Fibroblast of pulmonary artery (primary cell): ENCODE data around the gene NOS1AP.
A peak's percentile ranks its signal among the peaks of the same experiment; 100 is the strongest.

Experiments
- DNase-seq: peaks from one replicate; pipeline ENCODE4 v3.0.0-alpha.2; 2010; ENCODE audit warnings: low read depth
- H3K4me3 ChIP-seq: replicated peaks from 2 replicates; pipeline ENCODE4 v1.5.1; 2011; ENCODE audit warnings: low read depth, mild to moderate bottlenecking, control low read depth, low read length, moderate library complexity
- TF ChIP-seq, protein P1 (sequence below): IDR thresholded peaks from 2 replicates; pipeline ENCODE4 v1.5.1; 2011; ENCODE audit warnings: mild to moderate bottlenecking, control low read depth, low read length, inconsistent platforms; ENCODE audit errors: missing control alignments

Gene NOS1AP

DNA sequence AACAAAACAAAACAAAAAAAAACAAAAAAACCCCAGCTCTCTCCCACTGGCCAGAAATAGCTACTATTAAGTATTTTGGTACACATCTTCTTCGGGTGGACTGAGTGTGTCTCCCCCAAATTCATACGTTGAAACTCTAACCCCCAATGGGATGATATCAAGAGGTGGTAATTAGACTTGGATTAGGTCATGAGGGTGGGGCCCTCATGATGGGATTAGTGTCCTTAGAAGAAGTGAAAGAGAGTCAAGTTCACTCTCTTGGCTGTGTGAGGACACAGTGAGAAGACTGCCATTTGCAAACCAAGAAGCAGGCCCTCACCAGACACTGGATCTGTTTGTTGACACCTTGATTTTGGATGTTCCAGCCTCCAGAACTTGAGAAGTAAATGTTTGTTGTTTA, 116.9 kb downstream of the NOS1AP start:
- no peak for DNase-seq
- H3K4me3 ChIP-seq = no peak overlapping the region
- TF ChIP-seq, protein P1, sequence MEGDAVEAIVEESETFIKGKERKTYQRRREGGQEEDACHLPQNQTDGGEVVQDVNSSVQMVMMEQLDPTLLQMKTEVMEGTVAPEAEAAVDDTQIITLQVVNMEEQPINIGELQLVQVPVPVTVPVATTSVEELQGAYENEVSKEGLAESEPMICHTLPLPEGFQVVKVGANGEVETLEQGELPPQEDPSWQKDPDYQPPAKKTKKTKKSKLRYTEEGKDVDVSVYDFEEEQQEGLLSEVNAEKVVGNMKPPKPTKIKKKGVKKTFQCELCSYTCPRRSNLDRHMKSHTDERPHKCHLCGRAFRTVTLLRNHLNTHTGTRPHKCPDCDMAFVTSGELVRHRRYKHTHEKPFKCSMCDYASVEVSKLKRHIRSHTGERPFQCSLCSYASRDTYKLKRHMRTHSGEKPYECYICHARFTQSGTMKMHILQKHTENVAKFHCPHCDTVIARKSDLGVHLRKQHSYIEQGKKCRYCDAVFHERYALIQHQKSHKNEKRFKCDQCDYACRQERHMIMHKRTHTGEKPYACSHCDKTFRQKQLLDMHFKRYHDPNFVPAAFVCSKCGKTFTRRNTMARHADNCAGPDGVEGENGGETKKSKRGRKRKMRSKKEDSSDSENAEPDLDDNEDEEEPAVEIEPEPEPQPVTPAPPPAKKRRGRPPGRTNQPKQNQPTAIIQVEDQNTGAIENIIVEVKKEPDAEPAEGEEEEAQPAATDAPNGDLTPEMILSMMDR = no peak

DNA sequence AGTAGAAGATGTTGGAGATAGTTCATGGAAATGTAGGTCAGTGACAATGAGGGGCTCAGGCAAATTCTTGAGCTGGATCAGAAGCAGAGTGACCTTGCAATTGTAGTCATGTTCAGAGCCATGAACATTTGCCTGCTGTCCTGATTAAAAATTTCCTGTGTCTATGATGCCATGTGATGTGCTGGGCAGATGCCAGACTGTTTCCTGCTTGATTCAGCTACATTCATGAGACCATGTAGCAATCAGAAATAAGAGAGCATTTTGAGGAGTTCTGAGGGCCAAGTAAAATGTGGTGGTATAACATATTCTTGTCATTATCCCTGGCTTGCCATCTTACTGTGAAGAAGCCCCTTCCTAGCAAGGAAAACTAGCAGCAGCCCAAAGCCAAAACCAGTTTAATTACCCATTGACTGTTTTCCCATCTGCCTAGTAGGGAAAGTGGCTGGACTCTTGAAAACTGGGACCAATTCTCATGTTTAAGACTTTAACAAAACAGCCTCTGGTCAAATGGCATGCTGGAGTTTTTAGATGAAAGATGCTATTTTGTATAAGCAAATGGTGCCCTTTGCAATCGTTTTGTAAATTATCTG, 118.3 kb downstream of the NOS1AP start:
- TF ChIP-seq, protein P1 = no peak
- DNase-seq = peak; percentile 66
- H3K4me3 ChIP-seq = no peak overlapping the region

DNA sequence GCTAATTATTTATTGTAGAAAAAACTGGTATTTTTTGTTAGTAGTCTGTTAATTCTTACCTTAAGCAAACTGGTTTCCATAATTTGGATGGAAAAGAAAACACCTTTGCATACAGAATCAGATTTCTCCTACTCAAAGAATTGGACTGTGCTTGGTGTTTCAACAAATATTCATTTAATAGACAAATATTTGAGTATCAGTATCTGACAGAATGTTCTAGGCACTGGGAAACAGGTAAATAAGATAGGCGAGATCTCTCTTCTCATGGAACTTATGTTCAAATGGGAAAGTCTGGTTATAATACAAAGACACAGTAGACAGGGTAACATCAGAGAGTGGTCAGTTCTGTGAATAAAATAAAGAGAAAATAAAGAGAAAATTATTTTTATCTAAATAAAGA, 119.9 kb downstream of the NOS1AP start:
- H3K4me3 ChIP-seq = no peak overlapping the region
- DNase-seq = no peak
- TF ChIP-seq, protein P1 = no peak

DNA sequence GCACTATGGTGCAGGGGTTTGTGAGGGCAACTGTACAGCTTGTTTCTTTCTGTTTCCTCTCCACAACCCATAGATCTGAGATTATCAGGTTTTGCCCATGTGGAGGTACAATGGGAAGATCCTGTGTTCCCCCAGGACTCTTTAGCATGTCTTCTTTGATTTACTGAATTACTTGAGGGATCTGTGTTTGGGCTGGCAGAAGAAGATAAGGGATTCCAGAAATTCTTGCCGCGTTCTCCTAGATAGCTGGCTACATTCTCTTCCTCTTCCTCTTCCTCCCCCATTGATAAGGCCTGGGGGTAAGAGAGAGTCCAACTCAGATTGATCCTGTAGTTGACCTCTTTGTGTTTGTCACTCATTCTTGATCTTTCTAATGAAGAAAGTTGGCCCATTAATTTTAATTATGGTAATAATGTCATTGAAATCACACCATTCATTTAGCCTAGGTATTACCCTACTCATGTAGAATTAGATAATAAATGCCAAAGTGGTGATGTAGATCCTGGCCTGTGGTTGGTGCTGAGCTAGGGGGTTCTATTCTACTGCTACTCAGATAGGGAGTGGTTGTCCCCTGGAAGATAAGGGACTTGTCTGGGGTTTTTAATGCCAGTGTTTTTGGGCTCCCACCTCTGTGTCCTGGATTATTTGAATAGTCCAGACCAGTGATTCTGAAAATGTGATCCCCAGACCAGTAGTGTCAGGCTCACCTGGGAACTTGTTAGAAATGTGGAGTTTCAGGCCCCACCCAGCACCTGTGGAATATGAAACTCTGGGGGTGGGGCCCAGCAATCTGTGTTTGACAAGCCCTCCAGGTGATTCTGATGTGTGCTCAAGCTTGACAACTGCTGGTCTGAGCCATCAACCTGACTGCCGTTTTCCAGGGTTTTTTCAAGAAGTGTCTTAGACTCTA, 122.2 kb downstream of the NOS1AP start:
- TF ChIP-seq, protein P1 = no peak
- DNase-seq = no peak
- no peak overlapping the region for H3K4me3 ChIP-seq

DNA sequence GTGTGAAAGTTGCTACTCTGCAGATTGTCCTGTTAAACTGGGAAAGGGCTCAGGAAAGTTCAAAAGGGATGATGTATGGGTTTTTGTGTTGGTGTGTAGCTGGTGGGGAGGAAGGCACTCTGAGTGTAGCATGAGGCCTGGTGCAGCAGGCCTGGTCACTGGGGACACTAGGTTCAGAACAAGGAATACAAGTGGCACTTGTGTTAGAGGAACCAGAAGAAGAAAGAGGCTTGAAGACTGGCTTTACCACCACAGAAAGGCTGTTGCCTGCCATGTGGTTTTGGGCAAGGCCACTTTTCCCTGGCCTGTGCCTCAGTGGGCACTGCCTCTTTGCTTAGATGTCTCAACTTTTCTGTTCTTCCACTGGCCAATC, 122.8 kb downstream of the NOS1AP start:
- no peak overlapping the region for H3K4me3 ChIP-seq
- DNase-seq = no peak
- TF ChIP-seq, protein P1 = no peak

DNA sequence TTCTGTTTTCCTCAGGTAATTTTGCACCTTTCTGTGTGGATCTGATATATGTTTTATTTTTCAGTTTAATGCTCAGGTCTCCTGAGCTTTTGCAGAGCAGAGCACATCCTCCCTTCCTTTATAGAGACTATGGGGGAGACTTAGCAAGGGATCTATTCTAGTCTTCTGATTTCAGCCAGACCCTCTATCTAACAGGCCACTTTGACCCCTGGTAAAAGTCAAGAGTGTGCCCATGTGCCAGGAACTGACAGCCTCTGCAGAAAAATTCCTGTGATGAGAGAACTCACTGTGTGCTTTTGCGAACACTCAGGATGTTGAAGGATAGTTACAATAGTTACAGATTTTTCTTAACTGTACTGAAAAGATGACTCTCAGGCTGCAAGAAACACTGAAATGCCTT, 123.3 kb downstream of the NOS1AP start:
- no peak for DNase-seq
- no peak overlapping the region for H3K4me3 ChIP-seq

More for the DNA sequence above, 123.3 kb downstream of the NOS1AP start:
- TF ChIP-seq, protein P1 = no peak
